ENCODE measurements around the gene IFNAR1.
"Not testable (repeated sequence)": the region's sequence is repeated elsewhere in the genome, so short reads cannot be mapped to it uniquely, and the experiment has no call there.

Gene IFNAR1

GRCh38 chr21:33378081-33378480, 53.3 kb downstream of the IFNAR1 start:
- Histone ChIP-seq H3K4me3 (ENCODE audit: low read depth in 1 of 2, low read length in 1 of 2) (no peak overlapping the region), H3K36me3 (no peaks in the 10 kb centered on the region), H3K27me3 (no peaks in the 10 kb centered on the region), H3K27ac (peak overlapping the region; percentile 98), H3K4me1 (ENCODE audit: control insufficient read depth in 1 of 2, insufficient read depth in 1 of 2, low read depth in 1 of 2, low read length in 1 of 2) (peaks cover 88 to 90% of the 10 kb centered on the region in 2 experiments), H3K9me3 (no peaks in the 10 kb centered on the region)
- no peak for TF ChIP-seq CTCF (IDR thresholded peaks at IDR 0.05)

DNA sequence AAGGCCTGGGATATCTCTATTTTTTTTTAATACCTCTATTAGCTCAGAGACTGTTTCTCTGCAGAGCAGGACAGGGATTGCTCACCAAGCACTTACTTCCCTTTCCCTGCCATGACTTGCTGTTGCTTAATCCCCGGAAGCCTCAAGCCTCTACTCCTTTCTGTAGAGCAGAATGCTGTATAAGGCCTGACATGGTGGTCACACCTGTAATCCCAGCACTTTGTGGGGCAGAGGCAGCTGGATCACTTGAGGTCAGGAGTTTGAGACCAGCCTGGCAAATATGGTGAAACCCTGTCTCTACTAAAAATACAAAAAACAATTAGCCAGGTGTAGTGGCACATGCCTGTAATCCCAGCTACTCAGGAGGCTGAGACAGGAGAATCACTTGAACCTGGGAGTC, 55.2 kb downstream of the IFNAR1 start:
- not testable (repeated sequence) for H3K27me3 ChIP-seq, H3K36me3 ChIP-seq, H3K9me3 ChIP-seq
- Histone ChIP-seq H3K27ac (peak overlapping the region; percentile 98), H3K4me3 (ENCODE audit: low read depth in 1 of 2, low read length in 1 of 2) (peak overlapping the region; percentile 33 to 61), H3K4me1 (ENCODE audit: control insufficient read depth in 1 of 2, insufficient read depth in 1 of 2, low read depth in 1 of 2, low read length in 1 of 2) (peaks cover 90 to 91% of the 10 kb centered on the region in 2 experiments)
- TF ChIP-seq CTCF (IDR thresholded peaks at IDR 0.05): peak; percentile 40

DNA sequence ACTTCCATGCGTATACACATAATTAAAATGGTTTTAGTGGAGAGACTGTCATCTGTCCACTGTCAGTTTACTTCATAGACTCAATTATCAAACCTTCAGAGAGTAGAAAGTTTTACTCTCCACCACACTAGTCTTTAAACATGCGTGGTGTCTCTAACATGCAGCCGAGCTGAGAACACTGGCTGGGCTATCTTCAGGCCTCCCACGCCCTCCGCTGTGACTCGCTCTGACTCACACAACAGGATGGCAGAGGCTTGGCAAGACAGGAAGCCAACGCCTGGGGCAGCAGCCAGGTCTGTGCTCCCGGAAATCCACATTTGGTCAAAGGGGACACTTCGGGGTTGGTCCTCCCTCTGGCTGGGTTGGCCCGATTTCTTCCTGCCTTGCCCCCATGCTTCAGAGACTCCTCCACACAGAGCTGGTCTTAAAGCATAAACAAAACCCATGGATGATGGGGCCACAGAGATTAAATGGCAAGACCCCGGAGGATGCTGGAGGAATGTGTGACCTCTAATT, 55.8 kb downstream of the IFNAR1 start:
- H3K36me3 ChIP-seq: no peaks in the 10 kb centered on the region
- peak overlapping the region; percentile 33 to 61 for H3K4me3 ChIP-seq (ENCODE audit: low read depth in 1 of 2, low read length in 1 of 2)
- H3K27me3 ChIP-seq: no peaks in the 10 kb centered on the region
- peaks cover 90 to 91% of the 10 kb centered on the region in 2 experiments for H3K4me1 ChIP-seq (ENCODE audit: control insufficient read depth in 1 of 2, insufficient read depth in 1 of 2, low read depth in 1 of 2, low read length in 1 of 2)
- peak; percentile 54 for TF ChIP-seq CTCF (IDR thresholded peaks at IDR 0.05)
- H3K27ac ChIP-seq: peak overlapping the region; percentile 98
- no peaks in the 10 kb centered on the region for H3K9me3 ChIP-seq

DNA sequence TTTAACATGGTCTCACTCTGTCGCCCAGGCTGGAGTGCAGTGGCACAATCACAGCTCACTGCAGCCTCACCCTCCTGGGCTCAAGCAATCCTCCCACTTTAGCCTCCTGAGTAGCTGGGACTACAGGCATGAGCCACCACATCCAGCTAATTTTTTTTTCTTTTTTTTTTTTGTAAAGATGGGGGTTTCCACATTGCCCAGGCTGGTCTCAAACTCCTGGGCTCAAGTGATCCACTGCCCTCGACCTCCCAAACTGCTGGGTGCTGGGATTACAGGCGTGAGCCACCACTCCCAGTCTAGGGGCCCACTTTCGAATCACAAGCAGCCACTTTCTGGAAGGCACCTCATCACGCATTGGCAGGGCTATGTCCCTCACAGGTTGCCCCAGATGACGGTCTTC, 56.6 kb downstream of the IFNAR1 start:
- not testable (repeated sequence) for H3K9me3 ChIP-seq, H3K27me3 ChIP-seq, H3K36me3 ChIP-seq
- H3K4me1 ChIP-seq (ENCODE audit: control insufficient read depth in 1 of 2, insufficient read depth in 1 of 2, low read depth in 1 of 2, low read length in 1 of 2): peaks cover 92 to 97% of the 10 kb centered on the region in 2 experiments
- H3K27ac ChIP-seq: peak overlapping the region; percentile 98
- peak overlapping the region in 1 of 2 experiments; percentile 61 for H3K4me3 ChIP-seq (ENCODE audit: low read depth in 1 of 2, low read length in 1 of 2)

DNA sequence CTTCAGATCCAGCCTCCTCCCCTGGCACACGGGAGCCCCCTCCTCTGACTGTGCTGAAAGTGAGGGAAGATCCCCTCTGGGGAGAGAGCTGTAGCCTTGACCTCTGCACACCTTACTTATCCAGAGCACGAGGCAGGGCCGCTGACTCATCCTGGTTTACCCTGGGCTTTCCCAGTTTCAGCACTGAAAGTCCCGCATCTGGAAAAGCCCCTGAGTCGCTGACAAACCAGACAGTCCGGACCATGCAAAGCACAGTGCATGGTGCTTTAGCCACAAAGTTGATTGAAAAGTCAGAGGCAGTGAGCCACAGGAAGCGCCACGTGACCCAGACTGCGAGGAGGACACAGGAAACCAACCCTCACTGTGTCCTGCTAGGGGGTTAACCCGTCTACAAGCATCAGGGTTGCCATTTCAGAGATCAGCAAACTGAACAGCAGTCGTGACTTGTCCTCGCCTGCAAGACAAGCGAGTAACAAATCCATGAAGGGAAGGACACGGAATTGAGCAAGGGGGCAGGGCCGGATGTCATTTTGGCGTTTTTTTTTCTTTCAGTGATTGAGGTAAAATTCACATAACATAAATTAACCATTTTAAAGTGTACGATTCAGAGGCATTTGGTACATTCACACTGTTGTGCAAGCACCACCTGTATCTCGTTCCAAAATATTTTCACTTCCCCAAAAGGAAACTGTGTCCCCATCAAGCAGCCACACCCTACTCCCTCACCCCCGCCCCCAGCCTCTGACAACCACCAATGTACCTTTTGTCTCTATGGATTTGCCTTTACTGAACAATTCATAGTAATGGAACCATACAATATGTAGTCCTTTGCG, 58.5 kb downstream of the IFNAR1 start:
- Histone ChIP-seq H3K27me3 (no peaks in the 10 kb centered on the region), H3K36me3 (no peaks in the 10 kb centered on the region), H3K4me3 (ENCODE audit: low read depth in 1 of 2, low read length in 1 of 2) (peak overlapping the region; percentile 45 to 61), H3K9me3 (no peaks in the 10 kb centered on the region), H3K4me1 (ENCODE audit: control insufficient read depth in 1 of 2, insufficient read depth in 1 of 2, low read depth in 1 of 2, low read length in 1 of 2) (peaks cover 94 to 100% of the 10 kb centered on the region in 2 experiments), H3K27ac (peak overlapping the region; percentile 98)
- peak; percentile 13 for TF ChIP-seq CTCF (IDR thresholded peaks at IDR 0.05)

- Histone ChIP-seq H3K4me3 (ENCODE audit: low read depth in 1 of 2, low read length in 1 of 2) (no peak overlapping the region), H3K27ac (peak overlapping the region; percentile 98), H3K4me1 (ENCODE audit: control insufficient read depth in 1 of 2, insufficient read depth in 1 of 2, low read depth in 1 of 2, low read length in 1 of 2) (peaks cover 95 to 100% of the 10 kb centered on the region in 2 experiments), H3K36me3 (no peaks in the 10 kb centered on the region), H3K27me3 (no peaks in the 10 kb centered on the region), H3K9me3 (no peaks in the 10 kb centered on the region)
- no peak for TF ChIP-seq CTCF (IDR thresholded peaks at IDR 0.05)
Observed at GRCh38 chr21:33384841-33385331, 60.1 kb downstream of the IFNAR1 start.

Data from neutrophil (primary cell).